Right lobe of liver (tissue), 4 donors: ENCODE results near the gene HELZ.

Source experiments
- POLR2A ChIP-seq: fragments of 450-650 bp; IDR thresholded peaks from one replicate; pipeline ENCODE4 v1.6.1; 2017; ENCODE audit warnings: antibody characterized with exemption, mild to moderate bottlenecking
- TF ChIP-seq, protein P1 (sequence below), 4 donors: fragments of 200-600 bp in 3 of 4; fragments of 450-650 bp in 1 of 4; IDR thresholded peaks; one replicate each; pipeline versions ENCODE4 v1.5.1 to v1.8.0; 2016 to 2022; ENCODE audit warnings: antibody characterized with exemption in 4 of 4, mild to moderate bottlenecking in 2 of 4
- donor health status: DM: no; HTN: no; CAD: no.
- donor health status: DM: no; HTN: no; CAD: no.
- donor health status: DM: no; HTN: yes; CAD: no.

GRCh38 chr17:67051155-67051538, 193.8 kb downstream of the HELZ start:
- TF ChIP-seq, protein P1, sequence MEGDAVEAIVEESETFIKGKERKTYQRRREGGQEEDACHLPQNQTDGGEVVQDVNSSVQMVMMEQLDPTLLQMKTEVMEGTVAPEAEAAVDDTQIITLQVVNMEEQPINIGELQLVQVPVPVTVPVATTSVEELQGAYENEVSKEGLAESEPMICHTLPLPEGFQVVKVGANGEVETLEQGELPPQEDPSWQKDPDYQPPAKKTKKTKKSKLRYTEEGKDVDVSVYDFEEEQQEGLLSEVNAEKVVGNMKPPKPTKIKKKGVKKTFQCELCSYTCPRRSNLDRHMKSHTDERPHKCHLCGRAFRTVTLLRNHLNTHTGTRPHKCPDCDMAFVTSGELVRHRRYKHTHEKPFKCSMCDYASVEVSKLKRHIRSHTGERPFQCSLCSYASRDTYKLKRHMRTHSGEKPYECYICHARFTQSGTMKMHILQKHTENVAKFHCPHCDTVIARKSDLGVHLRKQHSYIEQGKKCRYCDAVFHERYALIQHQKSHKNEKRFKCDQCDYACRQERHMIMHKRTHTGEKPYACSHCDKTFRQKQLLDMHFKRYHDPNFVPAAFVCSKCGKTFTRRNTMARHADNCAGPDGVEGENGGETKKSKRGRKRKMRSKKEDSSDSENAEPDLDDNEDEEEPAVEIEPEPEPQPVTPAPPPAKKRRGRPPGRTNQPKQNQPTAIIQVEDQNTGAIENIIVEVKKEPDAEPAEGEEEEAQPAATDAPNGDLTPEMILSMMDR (IDR thresholded peaks at IDR 0.05): no peak
- TF ChIP-seq POLR2A: no peak
